Panc1 (cell line): ENCODE results near the gene TMEM92.

ENCODE experiments used
- POLR2AphosphoS5 ChIP-seq: IDR thresholded peaks from 2 replicates; pipeline ENCODE4 v1.6.1; 2012; ENCODE audit warnings: mild to moderate bottlenecking, low read depth, low read length, moderate library complexity
- SIN3A ChIP-seq: IDR thresholded peaks from 2 replicates; pipeline ENCODE4 v1.6.1; 2012; ENCODE audit warnings: low read depth, mild to moderate bottlenecking, low read length, moderate library complexity, borderline replicate concordance; ENCODE audit not compliant: insufficient read depth
- TCF7L2 ChIP-seq: IDR thresholded peaks from 2 replicates; pipeline ENCODE4 v1.6.1; 2011; ENCODE audit warnings: mild to moderate bottlenecking, low read depth, low read length, inconsistent platforms
- TF ChIP-seq, protein P1 (sequence below), 2 experiments: IDR thresholded peaks; 2 replicates each; pipeline ENCODE4 v1.6.1; 2011 to 2012; ENCODE audit warnings: low read depth in 2 of 2, control low read depth in 1 of 2, low read length in 1 of 2, mild to moderate bottlenecking in 1 of 2, moderate library complexity in 1 of 2; ENCODE audit not compliant: insufficient read depth in 1 of 2
- TF ChIP-seq, protein P2 (sequence below): fragments of 450-650 bp; IDR thresholded peaks from 2 replicates; pipeline ENCODE4 v1.5.1; 2017; ENCODE audit warnings: mild to moderate bottlenecking

GRCh38 chr17:50238601-50239280, 35.5 kb upstream of the TMEM92 start:
- TF ChIP-seq, protein P1, sequence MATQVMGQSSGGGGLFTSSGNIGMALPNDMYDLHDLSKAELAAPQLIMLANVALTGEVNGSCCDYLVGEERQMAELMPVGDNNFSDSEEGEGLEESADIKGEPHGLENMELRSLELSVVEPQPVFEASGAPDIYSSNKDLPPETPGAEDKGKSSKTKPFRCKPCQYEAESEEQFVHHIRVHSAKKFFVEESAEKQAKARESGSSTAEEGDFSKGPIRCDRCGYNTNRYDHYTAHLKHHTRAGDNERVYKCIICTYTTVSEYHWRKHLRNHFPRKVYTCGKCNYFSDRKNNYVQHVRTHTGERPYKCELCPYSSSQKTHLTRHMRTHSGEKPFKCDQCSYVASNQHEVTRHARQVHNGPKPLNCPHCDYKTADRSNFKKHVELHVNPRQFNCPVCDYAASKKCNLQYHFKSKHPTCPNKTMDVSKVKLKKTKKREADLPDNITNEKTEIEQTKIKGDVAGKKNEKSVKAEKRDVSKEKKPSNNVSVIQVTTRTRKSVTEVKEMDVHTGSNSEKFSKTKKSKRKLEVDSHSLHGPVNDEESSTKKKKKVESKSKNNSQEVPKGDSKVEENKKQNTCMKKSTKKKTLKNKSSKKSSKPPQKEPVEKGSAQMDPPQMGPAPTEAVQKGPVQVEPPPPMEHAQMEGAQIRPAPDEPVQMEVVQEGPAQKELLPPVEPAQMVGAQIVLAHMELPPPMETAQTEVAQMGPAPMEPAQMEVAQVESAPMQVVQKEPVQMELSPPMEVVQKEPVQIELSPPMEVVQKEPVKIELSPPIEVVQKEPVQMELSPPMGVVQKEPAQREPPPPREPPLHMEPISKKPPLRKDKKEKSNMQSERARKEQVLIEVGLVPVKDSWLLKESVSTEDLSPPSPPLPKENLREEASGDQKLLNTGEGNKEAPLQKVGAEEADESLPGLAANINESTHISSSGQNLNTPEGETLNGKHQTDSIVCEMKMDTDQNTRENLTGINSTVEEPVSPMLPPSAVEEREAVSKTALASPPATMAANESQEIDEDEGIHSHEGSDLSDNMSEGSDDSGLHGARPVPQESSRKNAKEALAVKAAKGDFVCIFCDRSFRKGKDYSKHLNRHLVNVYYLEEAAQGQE (IDR thresholded peaks at IDR 0.05; ENCODE audit: insufficient read depth in 1 of 2, low read depth in 2 of 2, low read length in 1 of 2) = no peak
- TF ChIP-seq, protein P2, sequence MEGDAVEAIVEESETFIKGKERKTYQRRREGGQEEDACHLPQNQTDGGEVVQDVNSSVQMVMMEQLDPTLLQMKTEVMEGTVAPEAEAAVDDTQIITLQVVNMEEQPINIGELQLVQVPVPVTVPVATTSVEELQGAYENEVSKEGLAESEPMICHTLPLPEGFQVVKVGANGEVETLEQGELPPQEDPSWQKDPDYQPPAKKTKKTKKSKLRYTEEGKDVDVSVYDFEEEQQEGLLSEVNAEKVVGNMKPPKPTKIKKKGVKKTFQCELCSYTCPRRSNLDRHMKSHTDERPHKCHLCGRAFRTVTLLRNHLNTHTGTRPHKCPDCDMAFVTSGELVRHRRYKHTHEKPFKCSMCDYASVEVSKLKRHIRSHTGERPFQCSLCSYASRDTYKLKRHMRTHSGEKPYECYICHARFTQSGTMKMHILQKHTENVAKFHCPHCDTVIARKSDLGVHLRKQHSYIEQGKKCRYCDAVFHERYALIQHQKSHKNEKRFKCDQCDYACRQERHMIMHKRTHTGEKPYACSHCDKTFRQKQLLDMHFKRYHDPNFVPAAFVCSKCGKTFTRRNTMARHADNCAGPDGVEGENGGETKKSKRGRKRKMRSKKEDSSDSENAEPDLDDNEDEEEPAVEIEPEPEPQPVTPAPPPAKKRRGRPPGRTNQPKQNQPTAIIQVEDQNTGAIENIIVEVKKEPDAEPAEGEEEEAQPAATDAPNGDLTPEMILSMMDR = no peak
- TF ChIP-seq POLR2AphosphoS5 (no peak), SIN3A (no peak), TCF7L2 (no peak)
